ENCODE results near the gene SPANXA2.
"Not testable (repeated sequence)": the region's sequence is repeated elsewhere in the genome, so short reads cannot be mapped to it uniquely, and the experiment has no call there.

SPANXA2 gene

GRCh38 chrX:141589408-141589807 lies at the start of gene SPANXA2:
TSS of gene SPANXA2 (plus strand) at chrX:141589708. CDS start at chrX:141589768, 60 bp downstream.
- not testable (repeated sequence) for DNase-seq (ENCODE audit: low read depth in 1 of 2, low spot score in 1 of 2)

GRCh38 chrX:141542551-141542950 lies 47.0 kb upstream of the SPANXA2 start:
- DNase-seq (ENCODE audit: low read depth in 1 of 2, low spot score in 1 of 2): not testable (repeated sequence)

GRCh38 chrX:141584638-141585037 lies 4.9 kb upstream of the SPANXA2 start, which contains the start of gene SPANXA1:
TSS of gene SPANXA1 (minus strand) at chrX:141584738. CDS start at chrX:141584678, 60 bp downstream.
- DNase-seq (ENCODE audit: low read depth in 1 of 2, low spot score in 1 of 2): not testable (repeated sequence)

- DNase-seq (ENCODE audit: low read depth in 1 of 2, low spot score in 1 of 2): no peak
Observed at GRCh38 chrX:141609111-141609510, 19.6 kb downstream of the SPANXA2 start.

- DNase-seq (ENCODE audit: low read depth in 1 of 2, low spot score in 1 of 2): no peak
Observed at GRCh38 chrX:141619336-141619735, 29.8 kb downstream of the SPANXA2 start.

- DNase-seq (ENCODE audit: low read depth in 1 of 2, low spot score in 1 of 2): no peak
Observed at GRCh38 chrX:141632124-141632523, 42.6 kb downstream of the SPANXA2 start.

GRCh38 chrX:141638550-141638949 lies 49.0 kb downstream of the SPANXA2 start:
- no peak for DNase-seq (ENCODE audit: low read depth in 1 of 2, low spot score in 1 of 2)
